ENCODE measurements around the gene IRS2.

Gene IRS2

DNA sequence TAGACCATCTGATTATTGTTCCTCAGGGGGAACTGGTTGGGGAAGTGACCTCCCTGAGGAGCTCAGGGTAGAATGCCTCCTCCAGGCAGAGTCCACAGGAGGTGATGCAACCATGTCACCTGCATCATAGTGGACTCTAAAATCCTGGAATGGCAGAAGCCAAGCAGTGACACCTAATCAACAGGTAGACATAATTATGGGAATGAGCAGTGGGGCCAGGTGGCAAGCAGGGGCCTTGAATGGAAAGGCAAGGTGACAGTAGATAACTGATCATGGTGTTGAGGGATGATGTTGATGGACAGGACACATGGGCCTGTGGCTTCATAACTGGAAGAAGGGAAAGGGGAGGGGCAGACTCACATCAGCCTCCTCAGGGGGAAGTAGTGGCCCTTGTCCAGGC, 27.3 kb upstream of the IRS2 start:
- H3K4me3 ChIP-seq (ENCODE audit: low read depth, low read length), result no peak overlapping the region
- TF ChIP-seq, protein P1, sequence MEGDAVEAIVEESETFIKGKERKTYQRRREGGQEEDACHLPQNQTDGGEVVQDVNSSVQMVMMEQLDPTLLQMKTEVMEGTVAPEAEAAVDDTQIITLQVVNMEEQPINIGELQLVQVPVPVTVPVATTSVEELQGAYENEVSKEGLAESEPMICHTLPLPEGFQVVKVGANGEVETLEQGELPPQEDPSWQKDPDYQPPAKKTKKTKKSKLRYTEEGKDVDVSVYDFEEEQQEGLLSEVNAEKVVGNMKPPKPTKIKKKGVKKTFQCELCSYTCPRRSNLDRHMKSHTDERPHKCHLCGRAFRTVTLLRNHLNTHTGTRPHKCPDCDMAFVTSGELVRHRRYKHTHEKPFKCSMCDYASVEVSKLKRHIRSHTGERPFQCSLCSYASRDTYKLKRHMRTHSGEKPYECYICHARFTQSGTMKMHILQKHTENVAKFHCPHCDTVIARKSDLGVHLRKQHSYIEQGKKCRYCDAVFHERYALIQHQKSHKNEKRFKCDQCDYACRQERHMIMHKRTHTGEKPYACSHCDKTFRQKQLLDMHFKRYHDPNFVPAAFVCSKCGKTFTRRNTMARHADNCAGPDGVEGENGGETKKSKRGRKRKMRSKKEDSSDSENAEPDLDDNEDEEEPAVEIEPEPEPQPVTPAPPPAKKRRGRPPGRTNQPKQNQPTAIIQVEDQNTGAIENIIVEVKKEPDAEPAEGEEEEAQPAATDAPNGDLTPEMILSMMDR (IDR thresholded peaks at IDR 0.05; ENCODE audit: borderline replicate concordance, insufficient read depth, low read depth, low read length), result no peak

DNA sequence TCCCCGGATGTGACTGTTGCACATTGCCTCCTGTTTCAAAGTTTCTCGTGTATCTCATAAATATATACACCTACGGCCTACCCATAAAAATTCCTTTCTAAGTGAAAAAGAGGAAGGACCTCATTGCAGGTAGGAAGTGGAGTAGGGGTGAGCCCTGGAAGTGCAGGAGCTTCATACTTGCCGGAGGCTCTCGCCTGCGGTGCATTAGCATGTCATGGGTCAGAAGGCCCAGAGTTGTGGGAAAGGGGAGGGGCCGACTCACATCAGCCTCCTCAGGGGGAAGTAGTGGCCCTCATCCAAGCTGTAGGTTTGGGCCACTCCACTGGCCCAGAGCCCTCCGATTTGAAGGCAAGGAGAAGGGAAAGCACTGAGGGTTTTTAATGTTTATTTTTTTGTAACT, 26.0 kb upstream of the IRS2 start:
- TF ChIP-seq, protein P1 (IDR thresholded peaks at IDR 0.05; ENCODE audit: borderline replicate concordance, insufficient read depth, low read depth, low read length), result no peak
- H3K4me3 ChIP-seq (ENCODE audit: low read depth, low read length), result no peak overlapping the region

DNA sequence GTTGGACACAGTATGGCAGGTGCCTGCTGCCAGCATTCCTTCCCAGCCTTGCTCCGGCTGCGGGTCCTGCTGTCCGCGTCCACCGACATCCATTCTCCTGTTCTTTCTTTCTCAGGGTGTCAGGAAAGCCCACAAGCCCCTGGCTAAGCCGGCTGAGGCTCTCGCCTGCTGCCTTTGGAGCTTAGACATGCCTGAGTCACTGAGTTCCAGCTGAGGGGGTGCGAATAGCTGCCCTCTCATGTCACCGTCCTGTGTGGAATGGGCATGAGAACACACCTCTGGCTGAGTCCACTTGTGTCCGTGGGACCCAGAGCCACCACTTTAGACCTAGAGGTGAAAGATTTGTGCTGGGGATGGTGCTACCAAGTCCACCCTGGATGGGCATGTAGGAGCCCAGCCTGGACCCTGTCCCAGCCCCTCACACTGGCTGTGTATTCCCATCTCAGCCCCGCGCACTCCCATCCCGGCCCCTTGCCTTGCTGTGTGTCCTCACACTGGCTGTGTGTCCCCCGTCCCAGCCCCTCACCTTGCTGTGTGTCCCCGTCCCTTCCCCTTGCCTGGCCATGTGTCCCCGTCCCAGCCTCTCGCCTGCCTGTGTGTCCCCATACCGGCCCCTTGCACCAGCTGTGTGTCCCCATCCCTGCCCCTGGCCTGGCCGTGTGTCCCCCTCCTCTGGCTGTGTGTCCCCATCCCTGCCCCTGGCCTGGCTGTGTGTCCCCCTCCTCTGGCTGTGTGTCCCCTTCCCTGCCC, 24.6 kb upstream of the IRS2 start:
- TF ChIP-seq, protein P1 (IDR thresholded peaks at IDR 0.05; ENCODE audit: borderline replicate concordance, insufficient read depth, low read depth, low read length), result no peak
- no peak overlapping the region for H3K4me3 ChIP-seq (ENCODE audit: low read depth, low read length)

DNA sequence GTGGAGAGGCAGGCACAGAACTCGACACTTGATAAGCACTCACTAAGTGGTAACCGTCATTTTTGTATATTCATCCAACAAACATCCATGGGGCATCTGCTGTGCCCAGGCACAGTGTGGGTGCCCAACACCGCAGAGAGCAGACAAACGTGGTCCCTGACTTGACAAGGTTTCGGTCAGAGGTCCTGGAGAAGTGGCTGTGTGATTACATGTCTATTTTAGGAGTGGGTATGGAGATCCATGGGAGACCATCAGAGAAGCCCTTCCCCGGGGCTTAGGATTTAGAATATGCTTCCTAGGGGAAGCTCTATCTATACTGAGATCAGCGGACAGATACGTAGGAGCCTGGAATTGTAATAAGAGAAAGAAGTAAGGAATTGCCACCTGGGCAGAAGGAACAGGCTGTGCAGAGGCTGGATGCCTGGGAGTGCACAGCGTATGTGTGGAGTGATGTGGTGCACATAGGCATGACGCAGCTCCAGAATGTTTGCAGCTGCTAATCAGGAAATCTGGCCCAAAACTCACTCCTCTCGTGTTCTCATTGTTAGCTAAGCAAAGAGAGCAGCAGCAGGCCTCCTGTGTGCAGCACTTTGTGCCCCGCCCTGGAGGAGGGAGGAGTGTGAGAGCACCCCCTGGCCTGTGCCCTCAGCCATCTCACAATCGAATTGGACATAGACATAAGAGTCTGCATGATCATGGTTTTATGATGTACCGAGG, 23.0 kb upstream of the IRS2 start:
- TF ChIP-seq, protein P1 (IDR thresholded peaks at IDR 0.05; ENCODE audit: borderline replicate concordance, insufficient read depth, low read depth, low read length), result no peak
- H3K4me3 ChIP-seq (ENCODE audit: low read depth, low read length), result no peak overlapping the region

DNA sequence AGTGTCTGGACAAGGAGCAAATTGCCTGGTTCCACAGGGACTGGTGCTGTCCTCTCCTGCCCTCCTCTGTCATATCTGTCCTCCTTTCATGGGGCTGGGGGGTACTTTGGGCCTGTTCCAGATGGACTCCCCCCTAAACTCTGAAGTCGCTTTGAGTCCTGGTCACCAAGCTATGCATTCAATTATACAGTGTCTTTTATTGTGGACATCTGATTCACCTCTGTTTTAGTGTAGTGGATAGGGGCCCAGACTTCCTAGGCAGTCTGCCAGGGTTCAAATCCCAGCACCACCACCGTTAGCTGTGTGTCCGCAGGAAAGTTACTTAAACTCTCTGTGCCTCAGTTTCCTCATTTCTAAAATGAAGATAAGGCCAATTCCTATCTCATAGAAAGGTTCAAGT, 21.0 kb upstream of the IRS2 start:
- H3K4me3 ChIP-seq (ENCODE audit: low read depth, low read length), result no peak overlapping the region
- TF ChIP-seq, protein P1 (IDR thresholded peaks at IDR 0.05; ENCODE audit: borderline replicate concordance, insufficient read depth, low read depth, low read length), result no peak

DNA sequence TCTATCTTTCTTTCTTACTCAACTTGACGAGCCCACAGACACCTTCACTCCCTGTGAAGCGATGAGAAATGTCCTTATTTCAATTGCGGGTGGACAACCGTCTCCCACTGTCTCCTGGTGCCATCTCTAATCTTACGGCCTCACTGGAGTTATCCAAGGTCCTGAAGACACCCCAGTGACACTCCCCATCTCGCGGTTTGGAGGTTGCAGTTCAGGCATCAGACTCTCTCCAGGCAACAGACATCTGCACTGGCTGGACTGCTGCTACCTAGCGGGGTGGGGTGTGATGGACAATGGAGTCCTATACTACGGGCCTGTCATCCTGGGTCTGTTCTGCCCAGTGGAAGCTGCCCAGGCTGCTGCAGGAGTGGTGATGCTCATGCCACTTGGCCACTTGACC, 18.3 kb upstream of the IRS2 start:
- no peak overlapping the region for H3K4me3 ChIP-seq (ENCODE audit: low read depth, low read length)
- TF ChIP-seq, protein P1 (IDR thresholded peaks at IDR 0.05; ENCODE audit: borderline replicate concordance, insufficient read depth, low read depth, low read length), result no peak

DNA sequence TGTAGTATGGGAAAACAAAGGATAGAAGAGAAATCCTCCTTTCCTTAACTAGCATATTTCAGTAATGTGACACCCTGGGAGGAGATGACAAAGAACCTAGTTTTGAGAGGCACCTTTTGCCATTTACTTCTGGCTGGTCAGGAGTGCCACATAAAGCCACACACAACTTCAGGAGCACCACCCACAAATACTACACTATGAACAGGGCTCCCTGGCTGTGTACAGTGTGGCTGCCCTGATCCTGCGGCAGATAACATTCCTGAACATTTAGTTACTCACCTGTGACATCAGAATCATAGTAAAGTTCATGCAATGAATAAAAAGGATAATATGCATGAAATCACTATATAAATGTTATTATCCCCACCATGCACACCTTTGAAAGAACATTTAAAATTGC, 17.4 kb upstream of the IRS2 start:
- TF ChIP-seq, protein P1 (IDR thresholded peaks at IDR 0.05; ENCODE audit: borderline replicate concordance, insufficient read depth, low read depth, low read length), result no peak
- no peak overlapping the region for H3K4me3 ChIP-seq (ENCODE audit: low read depth, low read length)
